HCT116 (cell line): ENCODE measurements around the gene SLC43A3. TPM values are rescaled to one million over a fixed set of nuclear protein-coding genes. Genes with fewer than 3 reads are reported as not detected.

Source experiments
- ATAC-seq: fragments of 200-7000 bp; cut with Tn5 transposase; 2 replicates; pipeline ENCODE4 v1.9.1; 2020; ENCODE audit warnings: mild to moderate bottlenecking, moderate library complexity
- BruUV-seq: library from RNA; stranded (reverse); fragments of 400-500 nt; replicated peaks from 2 replicates; lab custom pipeline; 2021; lab: Mats Ljungman, UMichigan
- CTCF ChIA-PET: fragments of 300-600 bp; sonication (Branson Sonifier 250); formaldehyde crosslinking; loops from one replicate; lab custom pipeline; 2021; ENCODE audit warnings: antibody characterized with exemption; lab: Charles Lee
- POLR2A ChIA-PET: fragments of 300-600, 350-600 bp; sonication (Branson Sonifier 250); formaldehyde crosslinking; loops from one replicate; lab custom pipeline; 2021; ENCODE audit warnings: antibody characterized with exemption; lab: Charles Lee
- RAD21 ChIA-PET, 2 experiments: fragments of 300-600 bp; sonication (Branson Sonifier 250); formaldehyde crosslinking; loops; one replicate each; lab custom pipeline; 2023; ENCODE audit warnings: low total read pairs in 2 of 2; ENCODE audit not compliant: uncharacterized antibody in 2 of 2, unreplicated experiment in 2 of 2, low non-redundant PET in 1 of 2; lab: Charles Lee
- DNase-seq: peaks from one replicate; pipeline ENCODE4 v3.0.0-alpha.2; 2010; ENCODE audit warnings: low read depth, low spot score
- H2AFZ ChIP-seq: fragments of 200-600 bp; shearing (Covaris generic), sonication (generic); 2 replicates; pipeline ENCODE4 v1.6.1; 2017; ENCODE audit warnings: low read depth, mixed run types, mixed read lengths, antibody characterized with exemption, low read length; ENCODE audit not compliant: poor library complexity, severe bottlenecking
- H3K27ac ChIP-seq: 2 replicates; pipeline ENCODE4 v1.5.1; 2012; ENCODE audit warnings: low read depth, low read length
- H3K27me3 ChIP-seq: fragments of 200-600 bp; sonication (generic); 2 replicates; pipeline ENCODE4 v1.6.1; 2016; ENCODE audit warnings: mixed run types, low read length, mixed read lengths; ENCODE audit not compliant: insufficient read depth
- H3K36me3 ChIP-seq, 2 experiments: fragments of 200-500 bp in 1 of 2; fragments of 200-600 bp in 1 of 2; sonication (Bioruptor generic) in 1 of 2; sonication (generic) in 1 of 2; 2 replicates each; pipeline versions ENCODE4 v1.5.1 to v1.6.1; 2014 to 2016; ENCODE audit warnings: low read length in 2 of 2, inconsistent platforms in 1 of 2, mixed read lengths in 1 of 2, mixed run types in 1 of 2; ENCODE audit not compliant: insufficient read depth in 2 of 2, control insufficient read depth in 1 of 2
- H3K4me1 ChIP-seq, 2 experiments: fragments of 200-600 bp in 1 of 2; sonication (generic) in 1 of 2; 2 replicates each; pipeline versions ENCODE4 v1.5.1 to v1.6.1; 2012 to 2017; ENCODE audit warnings: low read length in 2 of 2, inconsistent platforms in 1 of 2, mild to moderate bottlenecking in 1 of 2, mixed read lengths in 1 of 2, mixed run types in 1 of 2, moderate library complexity in 1 of 2; ENCODE audit not compliant: insufficient read depth in 2 of 2, control insufficient read depth in 1 of 2
- H3K4me2 ChIP-seq: fragments of 200-600 bp; sonication (generic); 2 replicates; pipeline ENCODE4 v1.6.1; 2017; ENCODE audit warnings: mixed run types, low read length, mixed read lengths
- H3K4me3 ChIP-seq, 2 experiments: fragments of 200-600 bp in 1 of 2; sonication (generic) in 1 of 2; replicated peaks in 1 of 2; 2 replicates each; pipeline ENCODE4 v1.5.1; 2011 to 2016; ENCODE audit warnings: low read length in 2 of 2, control low read depth in 1 of 2, low read depth in 1 of 2, mild to moderate bottlenecking in 1 of 2, mixed read lengths in 1 of 2, mixed run types in 1 of 2
- H3K79me2 ChIP-seq: fragments of 200-600 bp; sonication (generic); 2 replicates; pipeline ENCODE4 v1.6.1; 2017; ENCODE audit warnings: mild to moderate bottlenecking, mixed run types, low read length, moderate library complexity, mixed read lengths; ENCODE audit not compliant: insufficient read depth
- H3K9ac ChIP-seq: fragments of 200-600 bp; sonication (generic); 2 replicates; pipeline ENCODE4 v1.6.1; 2016; ENCODE audit warnings: low read length, mixed read lengths
- H3K9me2 ChIP-seq: fragments of 200-600 bp; sonication (generic), shearing (Covaris generic); 2 replicates; pipeline ENCODE4 v1.6.1; 2017; ENCODE audit warnings: mixed run types, mild to moderate bottlenecking, moderate library complexity; ENCODE audit not compliant: insufficient read depth
- H3K9me3 ChIP-seq, 2 experiments: fragments of 200-500 bp in 1 of 2; fragments of 200-600 bp in 1 of 2; sonication (Bioruptor generic) in 1 of 2; sonication (generic) in 1 of 2; 2 replicates each; pipeline ENCODE4 v1.6.1; 2014 to 2017; ENCODE audit warnings: low read length in 2 of 2, mixed read lengths in 2 of 2, inconsistent platforms in 1 of 2, low read depth in 1 of 2, mild to moderate bottlenecking in 1 of 2, mixed run types in 1 of 2, moderate library complexity in 1 of 2; ENCODE audit not compliant: control insufficient read depth in 1 of 2, insufficient read depth in 1 of 2
- H4K20me1 ChIP-seq: fragments of 200-600 bp; sonication (generic), shearing (Covaris generic); 2 replicates; pipeline ENCODE4 v1.6.1; 2017; ENCODE audit warnings: mixed run types, mild to moderate bottlenecking, moderate library complexity; ENCODE audit not compliant: insufficient read depth
- CBX3 ChIP-seq: IDR thresholded peaks from 2 replicates; pipeline ENCODE4 v1.6.1; 2012; ENCODE audit warnings: low read depth
- EGR1 ChIP-seq: IDR thresholded peaks from 2 replicates; pipeline ENCODE4 v1.6.1; 2012; ENCODE audit warnings: low read depth
- ELF1 ChIP-seq: IDR thresholded peaks from 2 replicates; pipeline ENCODE4 v1.6.1; 2012; ENCODE audit warnings: low read depth, borderline replicate concordance
- EZH2phosphoT487 ChIP-seq: fragments of 200-600 bp; IDR thresholded peaks from 2 replicates; pipeline ENCODE4 v1.6.1; 2018; ENCODE audit warnings: antibody characterized with exemption, borderline replicate concordance
- POLR2AphosphoS5 ChIP-seq: IDR thresholded peaks from 2 replicates; pipeline ENCODE4 v1.6.1; 2011; ENCODE audit warnings: mild to moderate bottlenecking, low read depth, low read length, moderate library complexity
- RAD21 ChIP-seq: IDR thresholded peaks from 2 replicates; pipeline ENCODE4 v1.6.1; 2012; ENCODE audit warnings: low read depth, mild to moderate bottlenecking
- REST ChIP-seq: IDR thresholded peaks from 2 replicates; pipeline ENCODE4 v1.6.1; 2012; ENCODE audit warnings: low read depth
- SP1 ChIP-seq: IDR thresholded peaks from 2 replicates; pipeline ENCODE4 v1.6.1; 2012; ENCODE audit warnings: low read depth
- SRF ChIP-seq: IDR thresholded peaks from 2 replicates; pipeline ENCODE4 v1.6.1; 2012; ENCODE audit warnings: low read depth
- YY1 ChIP-seq: IDR thresholded peaks from 2 replicates; pipeline ENCODE4 v1.6.1; 2011; ENCODE audit warnings: low read length, low read depth, moderate library complexity, mild to moderate bottlenecking; ENCODE audit not compliant: insufficient replicate concordance; ENCODE audit errors: extremely low read depth
- ZBTB33 ChIP-seq: IDR thresholded peaks from 2 replicates; pipeline ENCODE4 v1.6.1; 2011; ENCODE audit warnings: mild to moderate bottlenecking, low read length, moderate library complexity; ENCODE audit not compliant: insufficient replicate concordance; ENCODE audit errors: extremely low read depth
- ZFX ChIP-seq: fragments of 450-650 bp; IDR thresholded peaks from 2 replicates; pipeline ENCODE4 v1.6.1; 2017
- ZNF274 ChIP-seq: fragments of 200-500 bp; sonication (Bioruptor generic); IDR thresholded peaks from 2 replicates; pipeline ENCODE4 v1.6.1; 2014; ENCODE audit warnings: mild to moderate bottlenecking, low read depth, low read length, inconsistent platforms
- intact Hi-C: fragments of 100-400 bp; cut with micrococcal nuclease; formaldehyde crosslinking; loops from 2 replicates; pipeline ENCODE4 v1.10.0; 2022
- total RNA-seq: library from RNA; stranded (reverse); gene quantifications from one replicate; pipeline ENCODE4 v1.2.1, GENCODE V29; 2021; ENCODE audit not compliant: unreplicated experiment
- TF ChIP-seq, protein P1 (sequence below): IDR thresholded peaks from 2 replicates; pipeline ENCODE4 v1.6.1; 2012

SLC43A3 gene
- total RNA-seq, 1 experiment from 2014 or later = 36.9 TPM

DNA sequence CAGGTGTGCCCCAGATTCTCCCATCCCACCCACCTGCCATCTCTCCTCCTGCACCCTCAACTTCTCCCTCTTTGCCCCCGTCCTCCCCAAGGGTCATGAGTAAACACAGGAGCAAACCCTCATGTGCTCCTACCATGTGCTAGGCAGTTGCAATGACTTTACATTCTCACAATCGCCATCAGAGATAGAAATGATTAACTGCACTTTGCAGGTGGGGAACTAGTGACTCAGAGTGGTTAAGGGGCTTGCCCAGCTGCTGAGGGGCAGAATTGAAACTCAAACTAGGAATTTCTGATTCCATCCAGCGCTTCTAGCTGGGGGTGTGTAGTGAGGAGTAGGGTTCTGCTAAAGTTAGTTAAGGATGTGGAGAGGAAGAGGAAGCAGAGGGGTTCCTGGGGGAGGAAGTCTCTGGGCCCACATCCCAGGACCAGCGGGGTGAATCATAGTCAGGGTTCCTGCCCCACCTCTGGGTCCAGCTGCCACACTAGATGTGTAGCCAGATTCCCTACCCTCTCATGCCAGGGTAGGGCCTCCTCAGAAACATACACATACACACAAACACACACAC lies 20.5 kb downstream of the SLC43A3 start:
- no TSS peak for BruUV-seq
- no peak overlapping the region for H3K4me2 ChIP-seq

GRCh38 chr11:57405271-57405860 lies 21.6 kb downstream of the SLC43A3 start:
- DNase-seq = no peak
- no peak for ATAC-seq
- Histone ChIP-seq H4K20me1 (no peaks in the 10 kb centered on the region), H3K9ac (no peak overlapping the region), H3K27me3 (no peaks in the 10 kb centered on the region), H3K4me2 (no peak overlapping the region), H2AFZ (no peak overlapping the region), H3K4me1 (peaks cover 7 to 16% of the 10 kb centered on the region in 2 experiments), H3K27ac (no peak overlapping the region), H3K9me2 (no peaks in the 10 kb centered on the region), H3K36me3 (no peaks in the 10 kb centered on the region; a peak in 1 of 4 replicates), H3K79me2 (no peaks in the 10 kb centered on the region), H3K9me3 (no peaks in the 10 kb centered on the region), H3K4me3 (no peak overlapping the region)
- ChIA-PET POLR2A (no interaction called here), CTCF (no interaction called here), RAD21 (no interaction called here)
- BruUV-seq = no TSS peak
- TF ChIP-seq ZNF274 (no peak), ELF1 (no peak), CBX3 (no peak), REST (no peak), ZBTB33 (no peak), EGR1 (no peak), POLR2AphosphoS5 (no peak), RAD21 (no peak), ZFX (no peak), SRF (no peak)
- TF ChIP-seq, protein P1, sequence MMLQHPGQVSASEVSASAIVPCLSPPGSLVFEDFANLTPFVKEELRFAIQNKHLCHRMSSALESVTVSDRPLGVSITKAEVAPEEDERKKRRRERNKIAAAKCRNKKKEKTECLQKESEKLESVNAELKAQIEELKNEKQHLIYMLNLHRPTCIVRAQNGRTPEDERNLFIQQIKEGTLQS = no peak
- intact Hi-C loops = no loop called here

More for the DNA sequence above, 20.5 kb downstream of the SLC43A3 start:
- Histone ChIP-seq H3K9me3 (no peaks in the 10 kb centered on the region), H3K79me2 (no peaks in the 10 kb centered on the region), H4K20me1 (no peaks in the 10 kb centered on the region), H3K4me1 (peaks cover 7 to 15% of the 10 kb centered on the region in 2 experiments), H3K36me3 (no peaks in the 10 kb centered on the region; a peak in 1 of 4 replicates), H3K27me3 (no peaks in the 10 kb centered on the region), H2AFZ (no peak overlapping the region), H3K4me3 (no peak overlapping the region), H3K9me2 (no peaks in the 10 kb centered on the region), H3K9ac (no peak overlapping the region), H3K27ac (no peak overlapping the region)
- RAD21 ChIA-PET = no interaction called here
- CTCF ChIA-PET = no interaction called here
- POLR2A ChIA-PET = no interaction called here
- TF ChIP-seq YY1 = no peak
- no peak for TF ChIP-seq ZFX
- TF ChIP-seq SP1 = no peak
- TF ChIP-seq ELF1 = no peak
- TF ChIP-seq, protein P1 = no peak
- TF ChIP-seq RAD21 = no peak
- TF ChIP-seq EZH2phosphoT487 = no peak
- intact Hi-C loops = no loop called here
- ATAC-seq = no peak
- DNase-seq = no peak
